NB4 (cell line): ENCODE results near the gene SLC17A7.

Source experiments
- MYC ChIP-seq: IDR thresholded peaks from 2 replicates; pipeline ENCODE4 v1.6.1; 2011; ENCODE audit warnings: low read depth, low read length
- POLR2A ChIP-seq: IDR thresholded peaks from 2 replicates; pipeline ENCODE4 v1.6.1; 2011; ENCODE audit warnings: mild to moderate bottlenecking; ENCODE audit not compliant: insufficient read length; ENCODE audit errors: extremely low read depth
- TF ChIP-seq, protein P1 (sequence below): IDR thresholded peaks from one replicate; pipeline ENCODE4 v1.5.1; 2012; ENCODE audit warnings: low read depth, low read length
- TF ChIP-seq, protein P2 (sequence below): IDR thresholded peaks from 2 replicates; pipeline ENCODE4 v1.6.1; 2011; ENCODE audit warnings: low read depth, low read length

DNA sequence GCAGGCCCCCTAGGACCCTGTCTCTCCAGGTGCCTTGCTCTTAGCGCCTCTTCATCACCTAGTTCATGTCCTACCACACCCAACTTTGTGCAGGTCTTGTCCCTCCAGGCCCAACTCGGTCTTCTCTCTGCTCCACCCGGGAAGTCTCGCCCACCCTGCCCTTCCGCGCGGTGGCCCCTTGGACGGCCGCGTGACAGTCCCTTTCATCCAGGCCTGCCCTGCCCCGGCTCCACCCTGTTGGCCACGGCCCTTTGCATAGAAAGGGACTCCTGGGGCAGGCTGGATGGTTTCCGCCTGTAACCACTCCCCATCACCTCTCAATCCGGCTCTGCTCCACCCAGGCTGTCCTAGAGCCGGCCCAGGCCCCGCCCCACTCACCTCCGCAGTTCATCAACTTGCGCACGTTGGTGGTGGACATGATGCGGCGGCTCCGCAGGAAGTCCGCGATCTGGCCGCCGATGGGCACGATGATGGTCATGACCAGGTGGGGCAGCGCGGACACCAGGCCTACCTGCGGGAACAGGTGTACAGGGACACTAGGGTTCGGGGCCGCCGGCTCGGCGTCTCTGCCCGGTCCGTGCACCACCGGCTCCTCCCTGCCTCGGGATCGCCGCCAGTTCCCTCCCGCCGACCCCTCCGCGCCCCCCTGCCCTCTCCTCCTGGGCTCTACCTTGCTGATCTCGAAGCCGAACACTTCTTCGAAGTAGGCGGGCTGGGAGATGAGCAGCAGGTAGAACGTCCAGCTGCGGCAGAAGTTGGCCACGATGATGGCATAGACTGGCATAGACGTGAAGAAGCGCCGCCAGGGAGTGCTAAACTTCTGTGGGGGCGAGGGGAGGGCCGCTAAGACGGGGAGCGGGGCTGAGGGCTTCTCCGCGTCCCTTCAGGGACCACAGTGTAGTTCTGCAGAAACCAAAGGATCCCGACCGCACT, 8.9 kb downstream of the SLC17A7 start:
- TF ChIP-seq, protein P1, sequence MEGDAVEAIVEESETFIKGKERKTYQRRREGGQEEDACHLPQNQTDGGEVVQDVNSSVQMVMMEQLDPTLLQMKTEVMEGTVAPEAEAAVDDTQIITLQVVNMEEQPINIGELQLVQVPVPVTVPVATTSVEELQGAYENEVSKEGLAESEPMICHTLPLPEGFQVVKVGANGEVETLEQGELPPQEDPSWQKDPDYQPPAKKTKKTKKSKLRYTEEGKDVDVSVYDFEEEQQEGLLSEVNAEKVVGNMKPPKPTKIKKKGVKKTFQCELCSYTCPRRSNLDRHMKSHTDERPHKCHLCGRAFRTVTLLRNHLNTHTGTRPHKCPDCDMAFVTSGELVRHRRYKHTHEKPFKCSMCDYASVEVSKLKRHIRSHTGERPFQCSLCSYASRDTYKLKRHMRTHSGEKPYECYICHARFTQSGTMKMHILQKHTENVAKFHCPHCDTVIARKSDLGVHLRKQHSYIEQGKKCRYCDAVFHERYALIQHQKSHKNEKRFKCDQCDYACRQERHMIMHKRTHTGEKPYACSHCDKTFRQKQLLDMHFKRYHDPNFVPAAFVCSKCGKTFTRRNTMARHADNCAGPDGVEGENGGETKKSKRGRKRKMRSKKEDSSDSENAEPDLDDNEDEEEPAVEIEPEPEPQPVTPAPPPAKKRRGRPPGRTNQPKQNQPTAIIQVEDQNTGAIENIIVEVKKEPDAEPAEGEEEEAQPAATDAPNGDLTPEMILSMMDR: no peak
- TF ChIP-seq POLR2A: no peak
- no peak for TF ChIP-seq MYC
- TF ChIP-seq, protein P2, sequence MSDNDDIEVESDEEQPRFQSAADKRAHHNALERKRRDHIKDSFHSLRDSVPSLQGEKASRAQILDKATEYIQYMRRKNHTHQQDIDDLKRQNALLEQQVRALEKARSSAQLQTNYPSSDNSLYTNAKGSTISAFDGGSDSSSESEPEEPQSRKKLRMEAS: no peak
